Kidney tubule cell (primary cell): Measurements from ENCODE around the gene SSTR5.

Experiments
- DNase-seq: peaks from one replicate; pipeline ENCODE4 v3.0.0-alpha.2; 2018; ENCODE audit warnings: low spot score

Gene SSTR5

GRCh38 chr16:1072526-1073261 is at the start of gene SSTR5:
TSS of gene SSTR5 (plus strand) at chr16:1072747. CDS start at chr16:1078869, 6,122 bp downstream.
- no peak for DNase-seq

- no peak for DNase-seq
These were observed 48.4 kb upstream of the SSTR5 start for GRCh38 chr16:1024138-1024537.

- DNase-seq, result peak; percentile 14
These were observed 47.3 kb upstream of the SSTR5 start for GRCh38 chr16:1025183-1025809.

- no peak for DNase-seq
These were observed 46.3 kb upstream of the SSTR5 start for GRCh38 chr16:1026057-1026783.

- no peak for DNase-seq
These were observed 45.6 kb upstream of the SSTR5 start for GRCh38 chr16:1026784-1027500.

DNA sequence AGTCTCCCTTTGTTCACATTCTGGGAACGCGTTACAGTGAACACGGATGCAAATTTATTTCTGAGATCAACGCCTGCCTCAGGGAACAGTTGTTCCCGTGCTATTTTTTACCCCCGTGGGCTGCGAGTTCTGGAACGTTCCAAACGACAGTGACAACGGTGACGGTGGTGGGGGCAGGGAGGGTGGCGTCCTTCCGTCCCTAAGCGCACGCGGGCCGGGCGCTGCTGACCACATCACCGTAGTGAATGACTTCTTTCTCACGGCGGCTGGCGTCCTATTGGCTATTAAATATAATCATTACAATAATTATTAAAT is 45.1 kb upstream of the SSTR5 start:
- DNase-seq, result no peak

- DNase-seq, result no peak
These were observed 44.5 kb upstream of the SSTR5 start for GRCh38 chr16:1028056-1028455.

GRCh38 chr16:1028524-1029258 is 43.9 kb upstream of the SSTR5 start:
- DNase-seq, result no peak

- no peak for DNase-seq
These were observed 43.3 kb upstream of the SSTR5 start for GRCh38 chr16:1029259-1029545.

DNA sequence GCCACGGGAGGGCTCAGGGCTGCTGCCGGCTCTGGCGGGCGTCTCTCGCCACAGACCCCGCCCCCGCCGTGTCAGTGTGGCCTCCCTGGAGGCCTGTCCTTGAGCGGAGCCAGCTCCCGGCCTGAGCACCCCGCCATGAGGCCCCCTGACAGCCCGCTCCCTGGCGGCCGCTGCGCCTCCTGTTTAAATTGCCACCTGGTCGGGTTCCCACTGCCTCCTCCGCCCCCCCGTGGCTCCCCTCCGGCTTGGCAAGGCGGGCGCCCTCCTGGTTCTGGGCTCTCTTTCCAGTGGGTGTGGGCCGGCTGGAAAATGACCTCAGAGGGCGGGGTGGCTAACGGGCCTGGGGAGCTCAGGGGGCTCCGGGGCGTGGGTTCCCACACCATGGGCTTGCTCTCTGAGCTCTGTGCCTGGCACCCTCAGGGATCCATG is 42.1 kb upstream of the SSTR5 start:
- DNase-seq, result no peak

- DNase-seq, result no peak
These were observed 40.9 kb upstream of the SSTR5 start for GRCh38 chr16:1031666-1032065.

DNA sequence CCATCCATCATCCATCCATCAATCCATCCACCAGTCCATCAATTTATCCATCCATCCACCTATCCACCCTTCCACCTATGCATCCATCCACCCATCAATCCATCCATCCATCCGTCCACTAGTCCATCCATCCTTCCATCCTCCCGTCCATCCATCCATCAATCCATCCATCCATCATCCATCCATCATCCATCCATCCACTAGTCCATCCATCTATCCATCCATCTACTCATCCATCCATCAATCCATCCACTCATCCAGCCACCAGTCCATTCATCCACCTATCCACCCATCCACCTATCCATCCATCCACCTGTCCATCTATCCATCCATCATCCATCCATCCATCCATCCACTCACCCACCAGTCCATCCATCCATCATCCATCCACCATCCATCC is 39.9 kb upstream of the SSTR5 start:
- no peak for DNase-seq

DNA sequence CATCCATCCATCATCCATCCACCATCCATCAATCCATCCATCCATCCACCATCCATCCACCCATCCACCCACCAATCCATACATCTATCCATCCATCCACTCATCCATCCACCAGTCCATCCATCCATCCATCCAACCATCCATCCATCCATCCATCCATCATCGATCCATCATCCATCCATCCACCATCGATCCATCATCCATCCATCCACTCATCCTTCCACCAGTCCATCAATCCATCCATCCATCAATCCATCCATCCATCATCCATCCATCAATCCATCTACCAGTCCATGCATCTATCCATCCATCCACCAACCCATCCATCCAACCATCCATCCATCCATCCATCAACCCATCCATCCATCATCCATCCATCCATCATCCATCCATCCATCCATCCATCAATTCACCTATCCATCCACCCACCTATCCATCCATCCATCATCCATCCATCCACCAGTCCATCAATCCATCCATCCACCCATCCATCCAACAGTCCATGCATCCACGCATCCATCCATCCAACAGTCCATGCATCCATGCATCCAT is 39.3 kb upstream of the SSTR5 start:
- DNase-seq, result no peak

DNA sequence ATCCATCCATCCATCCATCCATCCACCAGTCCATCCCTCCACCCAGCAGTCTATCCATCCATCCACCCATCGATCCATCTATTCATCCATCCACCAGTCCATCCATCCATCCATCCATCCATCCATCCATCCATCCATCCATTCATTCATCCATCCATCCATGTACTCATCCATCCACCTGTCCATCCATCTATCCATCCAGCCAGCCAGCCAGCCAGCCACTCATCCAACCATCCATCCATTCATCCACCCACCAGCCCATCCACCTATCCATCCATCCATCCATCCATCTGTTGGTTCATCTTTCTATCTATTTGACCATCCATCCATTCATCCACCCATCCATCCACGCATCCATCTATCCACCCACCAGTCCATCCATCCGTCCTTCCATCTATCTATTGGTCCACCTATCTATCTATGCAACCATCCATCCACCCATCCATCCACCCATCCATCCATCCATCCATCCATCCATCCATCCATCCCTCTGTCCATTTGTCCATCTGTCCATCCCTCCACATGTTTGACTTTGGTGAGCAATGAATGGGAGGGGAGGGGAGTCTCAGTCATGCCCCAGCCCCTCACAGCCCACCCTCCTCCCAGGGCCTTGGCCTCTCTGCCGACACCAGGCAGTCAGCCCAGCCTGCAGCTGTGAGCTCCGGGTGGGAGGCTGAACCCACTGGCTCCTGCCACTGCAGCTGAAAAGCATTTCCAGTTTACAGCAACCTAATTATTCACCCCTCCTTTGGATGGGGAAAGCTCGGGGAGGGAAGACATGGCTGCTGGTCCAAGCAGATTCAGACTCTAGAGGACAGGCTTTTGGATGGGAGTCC is 38.1 kb upstream of the SSTR5 start:
- DNase-seq, result no peak

- no peak for DNase-seq
These were observed 37.5 kb upstream of the SSTR5 start for GRCh38 chr16:1035066-1035415.

- no peak for DNase-seq
These were observed 36.4 kb upstream of the SSTR5 start for GRCh38 chr16:1036166-1036565.

GRCh38 chr16:1036726-1037393 is 35.7 kb upstream of the SSTR5 start:
- peak; percentile 73 for DNase-seq

DNA sequence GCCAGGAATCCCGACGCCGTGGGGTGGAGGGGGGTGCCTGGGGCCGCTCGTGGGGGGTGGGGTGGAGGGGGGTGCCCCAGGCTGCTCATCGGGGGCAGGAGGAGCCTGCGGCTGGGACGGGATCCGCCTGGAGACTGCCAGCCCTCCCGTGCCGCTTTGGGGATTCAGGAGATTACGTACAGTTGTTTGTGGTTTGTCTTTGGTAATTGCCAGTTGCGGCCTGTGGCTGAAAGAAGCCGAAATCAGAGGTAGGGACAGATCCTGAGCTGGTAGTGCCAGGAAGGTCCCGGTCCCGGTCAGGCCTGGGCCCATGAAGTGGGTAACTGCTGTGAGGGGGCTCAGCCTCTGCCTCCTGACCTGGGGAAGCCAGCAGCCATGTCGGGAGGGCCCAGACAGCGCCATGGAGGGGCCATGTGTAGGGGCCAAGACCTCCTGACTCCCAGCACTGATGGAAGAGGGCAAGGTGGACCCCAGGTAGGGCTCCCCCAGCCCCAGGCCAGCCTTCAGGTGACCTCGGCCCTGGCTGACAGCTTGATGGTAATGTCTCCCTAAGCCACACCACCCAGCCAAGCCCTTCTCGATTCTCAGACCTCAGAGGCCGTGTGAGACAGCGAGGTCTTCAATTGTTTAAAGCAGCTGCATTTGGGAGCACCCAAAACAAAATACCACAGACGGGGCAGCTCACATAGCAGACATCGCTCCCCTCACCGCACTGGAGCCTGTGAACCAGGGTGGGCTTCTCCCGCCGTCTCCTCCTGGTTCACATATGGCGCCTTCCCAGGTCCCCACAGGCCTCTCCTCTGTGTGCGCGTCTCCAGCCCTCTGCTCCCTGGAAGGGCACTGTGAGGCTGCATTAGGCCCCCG is 34.9 kb upstream of the SSTR5 start:
- DNase-seq, result no peak

DNA sequence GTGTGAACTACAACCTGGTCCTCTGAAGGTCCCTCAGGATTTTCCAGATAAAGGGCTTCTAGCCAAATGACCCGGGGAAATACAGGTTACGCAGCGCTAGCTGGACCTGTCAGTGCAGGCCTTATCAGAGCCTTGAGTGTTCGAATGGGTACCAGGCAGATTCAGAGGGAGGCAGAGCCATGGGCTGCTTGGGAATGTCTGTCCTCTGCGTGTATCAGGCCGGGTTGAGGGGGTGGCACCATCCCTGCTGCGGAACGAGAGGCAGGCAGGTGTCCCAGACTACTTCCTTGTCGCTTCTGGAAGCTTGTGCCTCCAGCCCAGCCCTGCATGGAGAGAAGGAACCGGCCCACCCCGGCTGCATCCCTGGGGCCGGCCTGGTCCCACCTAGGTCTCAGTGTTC is 33.6 kb upstream of the SSTR5 start:
- no peak for DNase-seq

DNA sequence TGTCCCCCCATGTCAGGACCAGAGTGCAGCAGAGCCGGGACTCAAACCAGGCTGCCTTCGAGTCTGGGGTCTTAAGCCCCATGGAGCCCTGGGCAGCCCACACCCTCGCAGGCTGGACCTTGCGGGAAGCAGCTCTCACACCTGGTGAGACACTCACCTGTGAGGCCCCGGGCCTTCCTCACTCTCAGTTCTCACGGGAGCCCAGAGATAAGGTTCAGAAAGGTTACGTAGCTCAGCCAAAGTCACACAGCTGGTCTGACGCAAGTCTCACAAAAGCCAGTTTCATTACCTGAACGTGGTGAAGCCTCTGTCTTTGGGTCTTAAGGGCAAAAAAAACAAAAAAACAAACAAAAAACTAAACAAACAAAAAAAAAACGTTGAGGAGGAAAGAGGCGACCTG is 32.8 kb upstream of the SSTR5 start:
- DNase-seq, result no peak
